Raji (cell line): ENCODE data around the gene PLAAT2.

Experiments
- POLR2A ChIP-seq: IDR thresholded peaks from 2 replicates; pipeline ENCODE4 v1.6.1; 2011; ENCODE audit warnings: low read depth, low read length, control low read depth; ENCODE audit not compliant: insufficient read depth

PLAAT2 gene

GRCh38 chr11:63532117-63532516 is 31.1 kb downstream of the PLAAT2 start:
- TF ChIP-seq POLR2A = no peak

GRCh38 chr11:63530021-63530420 is 33.2 kb downstream of the PLAAT2 start:
- TF ChIP-seq POLR2A = no peak

GRCh38 chr11:63527667-63528066 is 35.5 kb downstream of the PLAAT2 start:
- TF ChIP-seq POLR2A = no peak

- no peak for TF ChIP-seq POLR2A
These were observed 40.0 kb downstream of the PLAAT2 start for GRCh38 chr11:63523151-63523550.

GRCh38 chr11:63521896-63522295 is 41.3 kb downstream of the PLAAT2 start:
- TF ChIP-seq POLR2A = no peak

- no peak for TF ChIP-seq POLR2A
These were observed 42.5 kb downstream of the PLAAT2 start for GRCh38 chr11:63520606-63521170.

GRCh38 chr11:63518548-63518947 is 44.6 kb downstream of the PLAAT2 start:
- TF ChIP-seq POLR2A = no peak

- no peak for TF ChIP-seq POLR2A
These were observed 46.0 kb downstream of the PLAAT2 start for GRCh38 chr11:63517156-63517555.

GRCh38 chr11:63516109-63516508 is 47.1 kb downstream of the PLAAT2 start:
- TF ChIP-seq POLR2A = no peak

GRCh38 chr11:63512816-63513215 is 50.4 kb downstream of the PLAAT2 start:
- TF ChIP-seq POLR2A = no peak

GRCh38 chr11:63511048-63511748 is 52.0 kb downstream of the PLAAT2 start:
- TF ChIP-seq POLR2A = no peak

- TF ChIP-seq POLR2A = no peak
These were observed 52.7 kb downstream of the PLAAT2 start for GRCh38 chr11:63510360-63511047.

GRCh38 chr11:63508745-63509144 is 54.4 kb downstream of the PLAAT2 start:
- no peak for TF ChIP-seq POLR2A

GRCh38 chr11:63508009-63508408 is 55.2 kb downstream of the PLAAT2 start:
- no peak for TF ChIP-seq POLR2A

- TF ChIP-seq POLR2A = no peak
These were observed 55.7 kb downstream of the PLAAT2 start for GRCh38 chr11:63507511-63507910.

GRCh38 chr11:63506876-63507275 is 56.3 kb downstream of the PLAAT2 start:
- no peak for TF ChIP-seq POLR2A
